PFSK-1 (cell line): ENCODE data around the gene TP63.

ENCODE experiments used
- POLR2AphosphoS5 ChIP-seq: IDR thresholded peaks from 2 replicates; pipeline ENCODE4 v1.6.1; 2012; ENCODE audit warnings: low read depth, mild to moderate bottlenecking, control low read depth, low read length, moderate library complexity
- REST ChIP-seq, 2 experiments: IDR thresholded peaks; 2 replicates each; pipeline versions ENCODE4 v1.6.1 to v1.8.0; 2011 to 2012; ENCODE audit warnings: low read depth in 2 of 2, low read length in 2 of 2, control low read depth in 1 of 2, inconsistent platforms in 1 of 2, mild to moderate bottlenecking in 1 of 2, moderate library complexity in 1 of 2; ENCODE audit not compliant: insufficient read depth in 1 of 2

GRCh38 chr3:189833266-189833665 lies 202.1 kb downstream of the TP63 start:
- TF ChIP-seq POLR2AphosphoS5 (no peak), REST (IDR thresholded peaks at IDR 0.05; ENCODE audit: insufficient read depth in 1 of 2, low read depth in 2 of 2, low read length in 2 of 2) (no peak)
